ENCODE measurements around the gene SCYGR2.
A peak's percentile ranks its signal among the peaks of the same experiment; 100 is the strongest.

The SCYGR2 gene

GRCh38 chr2:227610123-227610522, 11.4 kb downstream of the SCYGR2 start:
- ChIA-PET POLR2A (no interaction called here), CTCF (no interaction called here)
- no peak overlapping the region for H3K4me3 ChIP-seq (ENCODE audit: control insufficient read depth in 1 of 7, extremely low read depth in 1 of 7, insufficient read depth in 4 of 7, low read depth in 2 of 7, low read length in 6 of 7)

GRCh38 chr2:227612546-227613271, 14.0 kb downstream of the SCYGR2 start:
- ChIA-PET POLR2A (no interaction called here), CTCF (no interaction called here)
- H3K27me3 ChIP-seq (replicated peaks in 2 of 5; ENCODE audit: control insufficient read depth in 4 of 5, insufficient read depth in 5 of 5, low read length in 4 of 5): peaks cover 0 to 33% (median 14%) of the 10 kb centered on the region in 5 experiments
- H3K4me3 ChIP-seq (ENCODE audit: control insufficient read depth in 1 of 7, extremely low read depth in 1 of 7, insufficient read depth in 4 of 7, low read depth in 2 of 7, low read length in 6 of 7): no peak overlapping the region
- H3K4me1 ChIP-seq (ENCODE audit: control extremely low read depth in 1 of 4, control insufficient read depth in 4 of 4, insufficient read depth in 4 of 4, low read length in 3 of 4): peaks cover 0 to 7% (median 6%) of the 10 kb centered on the region in 4 experiments
- H3K9me3 ChIP-seq (ENCODE audit: control extremely low read depth in 1 of 5, control insufficient read depth in 4 of 5, insufficient read depth in 2 of 5, low read depth in 1 of 5, low read length in 4 of 5): no peaks in the 10 kb centered on the region
- no peak overlapping the region for H3K27ac ChIP-seq (ENCODE audit: insufficient read depth in 1 of 2, low read depth in 1 of 2, low read length in 2 of 2, poor library complexity in 1 of 2, severe bottlenecking in 2 of 2)
- no peaks in the 10 kb centered on the region for H3K36me3 ChIP-seq (ENCODE audit: control insufficient read depth in 4 of 4, insufficient read depth in 4 of 4, low read length in 3 of 4)
- 88% methylated on average over 11 of the region's 11 CpGs for WGBS (ENCODE audit: insufficient coverage)
- DNase-seq: no peak

More at GRCh38 chr2:227610123-227610522, 11.4 kb downstream of the SCYGR2 start:
- no CpG with 5 or more reads among the region's 2 CpGs for WGBS (ENCODE audit: insufficient coverage)
- DNase-seq: peak in 2 of 3 donors; percentile 7 to 12
- Histone ChIP-seq H3K27ac (ENCODE audit: insufficient read depth in 1 of 2, low read depth in 1 of 2, low read length in 2 of 2, poor library complexity in 1 of 2, severe bottlenecking in 2 of 2) (no peak overlapping the region), H3K4me1 (ENCODE audit: control extremely low read depth in 1 of 4, control insufficient read depth in 4 of 4, insufficient read depth in 4 of 4, low read length in 3 of 4) (peaks cover 0 to 7% (median 6%) of the 10 kb centered on the region in 4 experiments), H3K9me3 (ENCODE audit: control extremely low read depth in 1 of 5, control insufficient read depth in 4 of 5, insufficient read depth in 2 of 5, low read depth in 1 of 5, low read length in 4 of 5) (no peaks in the 10 kb centered on the region), H3K27me3 (replicated peaks in 2 of 5; ENCODE audit: control insufficient read depth in 4 of 5, insufficient read depth in 5 of 5, low read length in 4 of 5) (peaks cover 0 to 35% (median 12%) of the 10 kb centered on the region in 5 experiments), H3K36me3 (ENCODE audit: control insufficient read depth in 4 of 4, insufficient read depth in 4 of 4, low read length in 3 of 4) (no peaks in the 10 kb centered on the region)

GRCh38 chr2:227613272-227613660, 14.6 kb downstream of the SCYGR2 start:
- H3K4me1 ChIP-seq (ENCODE audit: control extremely low read depth in 1 of 4, control insufficient read depth in 4 of 4, insufficient read depth in 4 of 4, low read length in 3 of 4): peaks cover 0 to 4% (median under 1%) of the 10 kb centered on the region in 4 experiments
- DNase-seq: no peak
- 100% methylated on average over 1 of the region's 4 CpGs for WGBS (ENCODE audit: insufficient coverage)
- H3K27me3 ChIP-seq (replicated peaks in 2 of 5; ENCODE audit: control insufficient read depth in 4 of 5, insufficient read depth in 5 of 5, low read length in 4 of 5): peaks cover 0 to 33% (median 14%) of the 10 kb centered on the region in 5 experiments
- H3K4me3 ChIP-seq (ENCODE audit: control insufficient read depth in 1 of 7, extremely low read depth in 1 of 7, insufficient read depth in 4 of 7, low read depth in 2 of 7, low read length in 6 of 7): no peak overlapping the region
- no peaks in the 10 kb centered on the region for H3K9me3 ChIP-seq (ENCODE audit: control extremely low read depth in 1 of 5, control insufficient read depth in 4 of 5, insufficient read depth in 2 of 5, low read depth in 1 of 5, low read length in 4 of 5)
- ChIA-PET CTCF (no interaction called here), POLR2A (no interaction called here)
- H3K36me3 ChIP-seq (ENCODE audit: control insufficient read depth in 4 of 4, insufficient read depth in 4 of 4, low read length in 3 of 4): no peaks in the 10 kb centered on the region
- no peak overlapping the region for H3K27ac ChIP-seq (ENCODE audit: insufficient read depth in 1 of 2, low read depth in 1 of 2, low read length in 2 of 2, poor library complexity in 1 of 2, severe bottlenecking in 2 of 2)

- Histone ChIP-seq H3K27me3 (replicated peaks in 2 of 5; ENCODE audit: control insufficient read depth in 4 of 5, insufficient read depth in 5 of 5, low read length in 4 of 5) (peaks cover 0 to 33% (median 14%) of the 10 kb centered on the region in 5 experiments), H3K4me1 (ENCODE audit: control extremely low read depth in 1 of 4, control insufficient read depth in 4 of 4, insufficient read depth in 4 of 4, low read length in 3 of 4) (no peaks in the 10 kb centered on the region), H3K27ac (ENCODE audit: insufficient read depth in 1 of 2, low read depth in 1 of 2, low read length in 2 of 2, poor library complexity in 1 of 2, severe bottlenecking in 2 of 2) (no peak overlapping the region), H3K36me3 (ENCODE audit: control insufficient read depth in 4 of 4, insufficient read depth in 4 of 4, low read length in 3 of 4) (no peaks in the 10 kb centered on the region), H3K4me3 (ENCODE audit: control insufficient read depth in 1 of 7, extremely low read depth in 1 of 7, insufficient read depth in 4 of 7, low read depth in 2 of 7, low read length in 6 of 7) (no peak overlapping the region), H3K9me3 (ENCODE audit: control extremely low read depth in 1 of 5, control insufficient read depth in 4 of 5, insufficient read depth in 2 of 5, low read depth in 1 of 5, low read length in 4 of 5) (no peaks in the 10 kb centered on the region)
- POLR2A ChIA-PET: no interaction called here
- CTCF ChIA-PET: no interaction called here
- DNase-seq: no peak
- WGBS (ENCODE audit: insufficient coverage): 100% methylated on average over 1 of the region's 4 CpGs
Observed at GRCh38 chr2:227614246-227614645, 15.6 kb downstream of the SCYGR2 start.

- DNase-seq: no peak
- no CpG with 5 or more reads among the region's 4 CpGs for WGBS (ENCODE audit: insufficient coverage)
- H3K27ac ChIP-seq (ENCODE audit: insufficient read depth in 1 of 2, low read depth in 1 of 2, low read length in 2 of 2, poor library complexity in 1 of 2, severe bottlenecking in 2 of 2): no peak within 1 kb of the TSS
- ChIA-PET CTCF (no interaction called here), POLR2A (no interaction called here)
- H3K27me3 ChIP-seq (replicated peaks in 2 of 5; ENCODE audit: control insufficient read depth in 4 of 5, insufficient read depth in 5 of 5, low read length in 4 of 5): peaks cover 0 to 33% (median 14%) of the 10 kb centered on the region in 5 experiments
- H3K9me3 ChIP-seq (ENCODE audit: control extremely low read depth in 1 of 5, control insufficient read depth in 4 of 5, insufficient read depth in 2 of 5, low read depth in 1 of 5, low read length in 4 of 5): no peaks in the 10 kb centered on the region
- no peaks in the 10 kb centered on the region for H3K36me3 ChIP-seq (ENCODE audit: control insufficient read depth in 4 of 4, insufficient read depth in 4 of 4, low read length in 3 of 4)
- no peaks in the 10 kb centered on the region for H3K4me1 ChIP-seq (ENCODE audit: control extremely low read depth in 1 of 4, control insufficient read depth in 4 of 4, insufficient read depth in 4 of 4, low read length in 3 of 4)
- H3K4me3 ChIP-seq (ENCODE audit: control insufficient read depth in 1 of 7, extremely low read depth in 1 of 7, insufficient read depth in 4 of 7, low read depth in 2 of 7, low read length in 6 of 7): no peak within 1 kb of the TSS
Observed at GRCh38 chr2:227614740-227615139, 16.0 kb downstream of the SCYGR2 start, which contains the start of gene SCYGR3. Gene SCYGR3 (minus strand): TSS chr2:227614840. CDS start chr2:227614840, 0 bp downstream.

- CTCF ChIA-PET: interaction anchor here (0.6 kb wide), 1 partner anchor 270 kb away, joined by 3 read pairs; no protein-coding TSS in a partner anchor
- H3K4me1 ChIP-seq (ENCODE audit: control extremely low read depth in 1 of 4, control insufficient read depth in 4 of 4, insufficient read depth in 4 of 4, low read length in 3 of 4): no peaks in the 10 kb centered on the region
- POLR2A ChIA-PET: no interaction called here
- no peaks in the 10 kb centered on the region for H3K9me3 ChIP-seq (ENCODE audit: control extremely low read depth in 1 of 5, control insufficient read depth in 4 of 5, insufficient read depth in 2 of 5, low read depth in 1 of 5, low read length in 4 of 5)
- peaks cover 0 to 33% (median 14%) of the 10 kb centered on the region in 5 experiments for H3K27me3 ChIP-seq (replicated peaks in 2 of 5; ENCODE audit: control insufficient read depth in 4 of 5, insufficient read depth in 5 of 5, low read length in 4 of 5)
- no peak for DNase-seq
- 100% methylated on average over 4 of the region's 4 CpGs for WGBS (ENCODE audit: insufficient coverage)
- no peak overlapping the region for H3K27ac ChIP-seq (ENCODE audit: insufficient read depth in 1 of 2, low read depth in 1 of 2, low read length in 2 of 2, poor library complexity in 1 of 2, severe bottlenecking in 2 of 2)
- no peak overlapping the region for H3K4me3 ChIP-seq (ENCODE audit: control insufficient read depth in 1 of 7, extremely low read depth in 1 of 7, insufficient read depth in 4 of 7, low read depth in 2 of 7, low read length in 6 of 7)
- no peaks in the 10 kb centered on the region for H3K36me3 ChIP-seq (ENCODE audit: control insufficient read depth in 4 of 4, insufficient read depth in 4 of 4, low read length in 3 of 4)
Observed at GRCh38 chr2:227615181-227615580, 16.5 kb downstream of the SCYGR2 start.

- Histone ChIP-seq H3K27me3 (replicated peaks in 2 of 5; ENCODE audit: control insufficient read depth in 4 of 5, insufficient read depth in 5 of 5, low read length in 4 of 5) (peaks cover 0 to 33% (median 14%) of the 10 kb centered on the region in 5 experiments), H3K4me3 (ENCODE audit: control insufficient read depth in 1 of 7, extremely low read depth in 1 of 7, insufficient read depth in 4 of 7, low read depth in 2 of 7, low read length in 6 of 7) (no peak overlapping the region), H3K36me3 (ENCODE audit: control insufficient read depth in 4 of 4, insufficient read depth in 4 of 4, low read length in 3 of 4) (no peaks in the 10 kb centered on the region), H3K27ac (ENCODE audit: insufficient read depth in 1 of 2, low read depth in 1 of 2, low read length in 2 of 2, poor library complexity in 1 of 2, severe bottlenecking in 2 of 2) (no peak overlapping the region), H3K4me1 (ENCODE audit: control extremely low read depth in 1 of 4, control insufficient read depth in 4 of 4, insufficient read depth in 4 of 4, low read length in 3 of 4) (no peaks in the 10 kb centered on the region), H3K9me3 (ENCODE audit: control extremely low read depth in 1 of 5, control insufficient read depth in 4 of 5, insufficient read depth in 2 of 5, low read depth in 1 of 5, low read length in 4 of 5) (no peaks in the 10 kb centered on the region)
- ChIA-PET CTCF (interaction anchor here (0.6 kb wide), 1 partner anchor 271 kb away, joined by 3 read pairs; no protein-coding TSS in a partner anchor), POLR2A (no interaction called here)
- no peak for DNase-seq
- WGBS (ENCODE audit: insufficient coverage): 95% methylated on average over 5 of the region's 5 CpGs
Observed at GRCh38 chr2:227615906-227616305, 17.2 kb downstream of the SCYGR2 start.
